WTC11 (cell line): ENCODE results near the gene ST6GALNAC5. TPM values are rescaled to one million over a fixed set of nuclear protein-coding genes. Genes with fewer than 3 reads are reported as not detected.

Source experiments
- ATAC-seq: fragments of 200-7000 bp; cut with Tn5 transposase; 2 replicates; pipeline ENCODE4 v1.10.0; 2021; ENCODE audit warnings: mild to moderate bottlenecking, moderate library complexity
- CTCF ChIA-PET: fragments of 300-600 bp; sonication (Branson Sonifier 250); formaldehyde crosslinking; loops from one replicate; lab custom pipeline; 2021; ENCODE audit warnings: antibody characterized with exemption; lab: Charles Lee
- POLR2A ChIA-PET: fragments of 350-600 bp; sonication (Branson Sonifier 250); formaldehyde crosslinking; loops from one replicate; lab custom pipeline; 2021; ENCODE audit warnings: antibody characterized with exemption; lab: Charles Lee
- DNase-seq: peaks from one replicate; pipeline ENCODE4 v3.0.0; 2021; ENCODE audit warnings: low spot score
- H3K27ac Mint-ChIP-seq: 2 replicates; pipeline ENCODE4 v1.8.0; 2021; ENCODE audit warnings: mixed read lengths
- H3K27me3 Mint-ChIP-seq: 2 replicates; pipeline ENCODE4 v1.8.0; 2021; ENCODE audit warnings: low read depth, mild to moderate bottlenecking, moderate library complexity, mixed read lengths
- H3K36me3 Mint-ChIP-seq: 2 replicates; pipeline ENCODE4 v1.8.0; 2021; ENCODE audit warnings: mixed read lengths
- H3K4me1 Mint-ChIP-seq: 2 replicates; pipeline ENCODE4 v1.8.0; 2022; ENCODE audit warnings: mixed read lengths
- H3K4me3 Mint-ChIP-seq: 2 replicates; pipeline ENCODE4 v1.8.0; 2021; ENCODE audit warnings: mild to moderate bottlenecking, moderate library complexity, mixed read lengths
- H3K9me3 Mint-ChIP-seq: 2 replicates; pipeline ENCODE4 v1.8.0; 2021; ENCODE audit warnings: mixed read lengths
- AFF4 ChIP-seq: sonication (generic); formaldehyde crosslinking; IDR thresholded peaks from 2 replicates; pipeline ENCODE4 v1.8.1; 2023; ENCODE audit warnings: mild to moderate bottlenecking, missing genetic modification reagents, borderline replicate concordance
- CBFB ChIP-seq: sonication (generic); formaldehyde crosslinking; IDR thresholded peaks from 2 replicates; pipeline ENCODE4 v1.8.1; 2022; ENCODE audit warnings: mild to moderate bottlenecking, low read depth, missing genetic modification reagents
- CDX4 ChIP-seq: fragments of 250-450 bp; sonication (Bioruptor Pico); IDR thresholded peaks from 2 replicates; pipeline ENCODE4 v1.9.0; 2021; ENCODE audit warnings: moderate library complexity, mild to moderate bottlenecking, inconsistent platforms, borderline replicate concordance
- CREM ChIP-seq: sonication (generic); formaldehyde crosslinking; IDR thresholded peaks from 2 replicates; pipeline ENCODE4 v1.8.1; 2022; ENCODE audit warnings: mild to moderate bottlenecking, missing genetic modification reagents, moderate library complexity
- ERG ChIP-seq: fragments of 250-450 bp; sonication (Bioruptor Pico); IDR thresholded peaks from 2 replicates; pipeline ENCODE4 v1.8.0; 2021; ENCODE audit warnings: mild to moderate bottlenecking
- ETV6 ChIP-seq: sonication (generic); formaldehyde crosslinking; IDR thresholded peaks from 2 replicates; pipeline ENCODE4 v1.8.1; 2022; ENCODE audit warnings: mild to moderate bottlenecking, missing genetic modification reagents
- FOXK1 ChIP-seq: sonication (generic); formaldehyde crosslinking; IDR thresholded peaks from 2 replicates; pipeline ENCODE4 v1.8.0; 2022; ENCODE audit warnings: mild to moderate bottlenecking, moderate library complexity, missing genetic modification reagents
- GRHL2 ChIP-seq: fragments of 250-450 bp; sonication (Bioruptor Pico); IDR thresholded peaks from 2 replicates; pipeline ENCODE4 v1.8.0; 2022; ENCODE audit warnings: mild to moderate bottlenecking, moderate library complexity; ENCODE audit not compliant: insufficient replicate concordance, severe bottlenecking
- HMGA2 ChIP-seq: fragments of 250-450 bp; sonication (Bioruptor Pico); IDR thresholded peaks from 2 replicates; pipeline ENCODE4 v1.4.0; 2021; ENCODE audit warnings: mild to moderate bottlenecking, moderate library complexity
- NFYB ChIP-seq: sonication (generic); formaldehyde crosslinking; conservative IDR thresholded peaks from 2 replicates; pipeline ENCODE4 v1.8.0; 2022; ENCODE audit warnings: low read depth, missing genetic modification reagents
- SMAD3 ChIP-seq: sonication (generic); formaldehyde crosslinking; IDR thresholded peaks from 2 replicates; pipeline ENCODE4 v1.8.0; 2022; ENCODE audit warnings: missing genetic modification reagents, mild to moderate bottlenecking, borderline replicate concordance
- SOX15 ChIP-seq: fragments of 250-450 bp; sonication (Bioruptor Pico); IDR thresholded peaks from 2 replicates; pipeline ENCODE4 v1.9.0; 2021; ENCODE audit warnings: mild to moderate bottlenecking
- ZBTB21 ChIP-seq: sonication (generic); formaldehyde crosslinking; IDR thresholded peaks from 2 replicates; pipeline ENCODE4 v1.8.1; 2023; ENCODE audit warnings: mild to moderate bottlenecking, missing genetic modification reagents, borderline replicate concordance
- ZNF121 ChIP-seq: sonication (generic); formaldehyde crosslinking; IDR thresholded peaks from 2 replicates; pipeline ENCODE4 v1.8.0; 2023; ENCODE audit warnings: missing genetic modification reagents
- ZNF232 ChIP-seq: sonication (generic); formaldehyde crosslinking; IDR thresholded peaks from 2 replicates; pipeline ENCODE4 v1.8.0; 2022; ENCODE audit warnings: mild to moderate bottlenecking, missing genetic modification reagents
- ZNF423 ChIP-seq: fragments of 250-450 bp; sonication (Bioruptor Pico); IDR thresholded peaks from 2 replicates; pipeline ENCODE4 v2.1.2; 2022; ENCODE audit warnings: mild to moderate bottlenecking, moderate library complexity
- total RNA-seq: library from RNA; stranded (reverse); gene quantifications from 3 replicates; pipeline ENCODE4 v1.2.3, GENCODE V29; 2021
- TF ChIP-seq, protein P1 (sequence below): sonication (generic); formaldehyde crosslinking; IDR thresholded peaks from 2 replicates; pipeline ENCODE4 v1.8.1; 2022; ENCODE audit warnings: missing genetic modification reagents, borderline replicate concordance
- TF ChIP-seq, protein P2 (sequence below): sonication (generic); formaldehyde crosslinking; IDR thresholded peaks from 2 replicates; pipeline ENCODE4 v1.8.1; 2023; ENCODE audit warnings: mild to moderate bottlenecking, missing genetic modification reagents
- TF ChIP-seq, protein P3 (sequence below): fragments of 250-450 bp; sonication (Bioruptor Pico); IDR thresholded peaks from 2 replicates; pipeline ENCODE4 v1.9.0; 2021; ENCODE audit warnings: mild to moderate bottlenecking, borderline replicate concordance

ST6GALNAC5 gene
- total RNA-seq, 1 experiment from 2014 or later, result 9.6 TPM

DNA sequence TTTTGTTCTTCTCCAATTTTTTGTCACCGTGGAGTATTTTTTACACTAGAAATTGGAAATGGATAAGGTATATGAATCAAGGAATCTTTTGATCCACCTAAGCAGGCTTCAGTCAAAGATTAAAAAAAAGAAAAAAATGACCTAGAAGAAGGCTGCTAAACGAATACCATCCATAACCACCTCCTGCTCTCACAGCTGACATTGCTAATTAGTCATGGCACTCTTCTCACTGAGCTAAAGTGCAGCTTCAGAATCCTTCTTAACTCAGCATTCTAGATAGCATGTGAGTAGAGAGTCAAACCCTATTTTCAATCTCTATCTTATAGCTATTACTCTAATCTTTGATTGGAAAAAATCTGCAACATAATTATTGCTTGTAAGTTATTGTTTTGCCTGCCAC, 40.2 kb upstream of the ST6GALNAC5 start (continued):
- TF ChIP-seq AFF4 (no peak), ERG (CRISPR knock-in tag) (no peak), HMGA2 (no peak), ZNF121 (CRISPR knock-in tag) (no peak), ZNF423 (no peak)
- TF ChIP-seq, protein P1, sequence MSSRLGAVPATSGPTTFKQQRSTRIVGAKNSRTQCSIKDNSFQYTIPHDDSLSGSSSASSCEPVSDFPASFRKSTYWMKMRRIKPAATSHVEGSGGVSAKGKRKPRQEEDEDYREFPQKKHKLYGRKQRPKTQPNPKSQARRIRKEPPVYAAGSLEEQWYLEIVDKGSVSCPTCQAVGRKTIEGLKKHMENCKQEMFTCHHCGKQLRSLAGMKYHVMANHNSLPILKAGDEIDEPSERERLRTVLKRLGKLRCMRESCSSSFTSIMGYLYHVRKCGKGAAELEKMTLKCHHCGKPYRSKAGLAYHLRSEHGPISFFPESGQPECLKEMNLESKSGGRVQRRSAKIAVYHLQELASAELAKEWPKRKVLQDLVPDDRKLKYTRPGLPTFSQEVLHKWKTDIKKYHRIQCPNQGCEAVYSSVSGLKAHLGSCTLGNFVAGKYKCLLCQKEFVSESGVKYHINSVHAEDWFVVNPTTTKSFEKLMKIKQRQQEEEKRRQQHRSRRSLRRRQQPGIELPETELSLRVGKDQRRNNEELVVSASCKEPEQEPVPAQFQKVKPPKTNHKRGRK, result no peak
- TF ChIP-seq, protein P2, sequence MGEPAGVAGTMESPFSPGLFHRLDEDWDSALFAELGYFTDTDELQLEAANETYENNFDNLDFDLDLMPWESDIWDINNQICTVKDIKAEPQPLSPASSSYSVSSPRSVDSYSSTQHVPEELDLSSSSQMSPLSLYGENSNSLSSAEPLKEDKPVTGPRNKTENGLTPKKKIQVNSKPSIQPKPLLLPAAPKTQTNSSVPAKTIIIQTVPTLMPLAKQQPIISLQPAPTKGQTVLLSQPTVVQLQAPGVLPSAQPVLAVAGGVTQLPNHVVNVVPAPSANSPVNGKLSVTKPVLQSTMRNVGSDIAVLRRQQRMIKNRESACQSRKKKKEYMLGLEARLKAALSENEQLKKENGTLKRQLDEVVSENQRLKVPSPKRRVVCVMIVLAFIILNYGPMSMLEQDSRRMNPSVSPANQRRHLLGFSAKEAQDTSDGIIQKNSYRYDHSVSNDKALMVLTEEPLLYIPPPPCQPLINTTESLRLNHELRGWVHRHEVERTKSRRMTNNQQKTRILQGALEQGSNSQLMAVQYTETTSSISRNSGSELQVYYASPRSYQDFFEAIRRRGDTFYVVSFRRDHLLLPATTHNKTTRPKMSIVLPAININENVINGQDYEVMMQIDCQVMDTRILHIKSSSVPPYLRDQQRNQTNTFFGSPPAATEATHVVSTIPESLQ (CRISPR knock-in tag), result no peak
- TF ChIP-seq, all 79 proteins: peak for 0

DNA sequence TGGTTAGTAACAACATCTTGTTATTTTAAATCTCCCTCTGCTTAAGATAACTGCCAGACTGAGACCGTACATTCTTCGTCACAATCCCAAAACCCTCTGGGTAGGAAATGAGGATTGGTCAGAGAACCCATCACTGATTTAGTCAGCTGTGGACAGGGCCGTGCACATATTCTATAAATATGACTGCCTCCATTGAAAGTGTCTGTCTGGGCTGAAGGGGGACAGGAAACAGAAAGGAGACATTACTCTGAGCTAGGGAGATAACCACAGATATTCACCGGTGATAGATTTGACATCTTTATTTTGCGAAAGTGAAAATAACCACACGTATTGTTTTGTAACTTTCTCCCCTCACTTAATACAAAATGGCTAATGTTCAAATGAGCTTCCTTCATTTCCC, 36.9 kb upstream of the ST6GALNAC5 start:
- H3K4me1 Mint-ChIP-seq, result no peaks in the 10 kb centered on the region
- no peaks in the 10 kb centered on the region for H3K36me3 Mint-ChIP-seq
- ATAC-seq, result no peak
- H3K4me3 Mint-ChIP-seq, result no peak overlapping the region
- H3K27me3 Mint-ChIP-seq, result no peaks in the 10 kb centered on the region
- ChIA-PET CTCF (no interaction called here), POLR2A (no interaction called here)
- peaks cover 5% of the 10 kb centered on the region for H3K9me3 Mint-ChIP-seq
- TF ChIP-seq, protein P3, sequence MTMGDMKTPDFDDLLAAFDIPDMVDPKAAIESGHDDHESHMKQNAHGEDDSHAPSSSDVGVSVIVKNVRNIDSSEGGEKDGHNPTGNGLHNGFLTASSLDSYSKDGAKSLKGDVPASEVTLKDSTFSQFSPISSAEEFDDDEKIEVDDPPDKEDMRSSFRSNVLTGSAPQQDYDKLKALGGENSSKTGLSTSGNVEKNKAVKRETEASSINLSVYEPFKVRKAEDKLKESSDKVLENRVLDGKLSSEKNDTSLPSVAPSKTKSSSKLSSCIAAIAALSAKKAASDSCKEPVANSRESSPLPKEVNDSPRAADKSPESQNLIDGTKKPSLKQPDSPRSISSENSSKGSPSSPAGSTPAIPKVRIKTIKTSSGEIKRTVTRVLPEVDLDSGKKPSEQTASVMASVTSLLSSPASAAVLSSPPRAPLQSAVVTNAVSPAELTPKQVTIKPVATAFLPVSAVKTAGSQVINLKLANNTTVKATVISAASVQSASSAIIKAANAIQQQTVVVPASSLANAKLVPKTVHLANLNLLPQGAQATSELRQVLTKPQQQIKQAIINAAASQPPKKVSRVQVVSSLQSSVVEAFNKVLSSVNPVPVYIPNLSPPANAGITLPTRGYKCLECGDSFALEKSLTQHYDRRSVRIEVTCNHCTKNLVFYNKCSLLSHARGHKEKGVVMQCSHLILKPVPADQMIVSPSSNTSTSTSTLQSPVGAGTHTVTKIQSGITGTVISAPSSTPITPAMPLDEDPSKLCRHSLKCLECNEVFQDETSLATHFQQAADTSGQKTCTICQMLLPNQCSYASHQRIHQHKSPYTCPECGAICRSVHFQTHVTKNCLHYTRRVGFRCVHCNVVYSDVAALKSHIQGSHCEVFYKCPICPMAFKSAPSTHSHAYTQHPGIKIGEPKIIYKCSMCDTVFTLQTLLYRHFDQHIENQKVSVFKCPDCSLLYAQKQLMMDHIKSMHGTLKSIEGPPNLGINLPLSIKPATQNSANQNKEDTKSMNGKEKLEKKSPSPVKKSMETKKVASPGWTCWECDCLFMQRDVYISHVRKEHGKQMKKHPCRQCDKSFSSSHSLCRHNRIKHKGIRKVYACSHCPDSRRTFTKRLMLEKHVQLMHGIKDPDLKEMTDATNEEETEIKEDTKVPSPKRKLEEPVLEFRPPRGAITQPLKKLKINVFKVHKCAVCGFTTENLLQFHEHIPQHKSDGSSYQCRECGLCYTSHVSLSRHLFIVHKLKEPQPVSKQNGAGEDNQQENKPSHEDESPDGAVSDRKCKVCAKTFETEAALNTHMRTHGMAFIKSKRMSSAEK, result no peak
- TF ChIP-seq CREM (CRISPR knock-in tag), result no peak
- no peak overlapping the region for H3K27ac Mint-ChIP-seq
- no peak for DNase-seq

GRCh38 chr1:76832521-76832920, 34.8 kb upstream of the ST6GALNAC5 start:
- ChIA-PET CTCF (no interaction called here), POLR2A (no interaction called here)
- Mint-ChIP-seq H3K27ac (no peak overlapping the region), H3K4me3 (no peak overlapping the region), H3K9me3 (peaks cover 5% of the 10 kb centered on the region), H3K4me1 (no peaks in the 10 kb centered on the region), H3K36me3 (no peaks in the 10 kb centered on the region), H3K27me3 (no peaks in the 10 kb centered on the region)
- DNase-seq, result no peak
- ATAC-seq, result no peak
- TF ChIP-seq CBFB (CRISPR knock-in tag) (no peak), ZBTB21 (CRISPR knock-in tag) (no peak), ZNF121 (CRISPR knock-in tag) (no peak), ETV6 (CRISPR knock-in tag) (no peak), SOX15 (no peak), NFYB (CRISPR knock-in tag) (no peak), FOXK1 (CRISPR knock-in tag) (no peak), CDX4 (no peak), SMAD3 (CRISPR knock-in tag) (no peak), ZNF232 (no peak), GRHL2 (CRISPR knock-in tag) (no peak)
- TF ChIP-seq, protein P2 (CRISPR knock-in tag), result no peak
